ENCODE measurements around the gene DENND4A. TPM values are rescaled to one million over a fixed set of nuclear protein-coding genes. Genes with fewer than 3 reads are reported as not detected.
"Not testable (repeated sequence)": the region's sequence is repeated elsewhere in the genome, so short reads cannot be mapped to it uniquely, and the experiment has no call there.

The DENND4A gene
- total RNA-seq, 1 experiment from 2014 or later = 7.2 TPM

DNA sequence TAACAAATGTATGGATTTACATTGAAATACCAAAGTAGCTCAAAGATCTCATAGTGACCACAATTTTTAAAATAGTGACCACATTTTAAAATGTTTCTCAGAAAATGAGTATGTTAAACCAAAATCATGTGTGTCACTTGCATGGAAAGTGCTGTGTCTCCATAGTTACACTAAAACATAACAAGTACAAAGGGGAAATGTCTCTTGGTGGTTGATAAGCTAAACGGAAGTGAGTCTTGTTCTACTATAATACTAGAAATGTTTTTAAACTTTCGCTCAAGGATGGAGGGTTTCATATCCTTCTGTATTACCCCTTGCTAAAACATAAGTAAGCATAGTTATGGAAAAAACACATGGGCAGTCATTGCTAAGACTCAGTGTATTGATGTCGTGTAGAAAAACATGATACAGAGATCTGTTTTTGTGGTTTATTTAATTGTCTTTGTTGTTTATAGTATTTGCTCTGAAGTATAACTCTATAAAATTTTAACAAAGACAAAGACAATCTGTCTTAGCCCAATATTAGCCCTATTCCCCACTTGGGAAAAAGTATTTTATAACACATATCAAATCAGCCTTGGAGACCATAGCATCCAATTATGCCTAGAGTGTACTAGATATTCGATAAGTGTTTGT, 27.0 kb upstream of the DENND4A start:
- DNase-seq (ENCODE audit: low spot score) = no peak

DNA sequence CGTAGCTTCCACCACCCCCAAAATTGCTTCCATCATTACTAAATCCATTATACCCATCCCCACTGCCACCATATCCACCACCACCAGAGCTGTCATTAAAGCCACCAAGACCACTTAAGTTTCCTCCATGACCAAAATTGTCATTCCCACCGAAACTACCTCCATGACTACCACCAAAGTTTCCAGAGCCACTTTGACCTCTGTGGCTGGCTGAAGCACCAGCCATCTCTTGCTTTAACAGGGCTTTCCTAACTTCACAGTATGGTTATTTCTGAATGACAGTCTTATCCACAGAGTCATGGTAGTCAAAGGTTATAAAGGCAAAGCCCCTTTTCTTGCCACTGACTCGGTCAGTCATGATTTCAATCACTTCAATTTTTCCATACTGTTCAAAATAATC, 24.3 kb upstream of the DENND4A start:
- no peak for DNase-seq (ENCODE audit: low spot score)

DNA sequence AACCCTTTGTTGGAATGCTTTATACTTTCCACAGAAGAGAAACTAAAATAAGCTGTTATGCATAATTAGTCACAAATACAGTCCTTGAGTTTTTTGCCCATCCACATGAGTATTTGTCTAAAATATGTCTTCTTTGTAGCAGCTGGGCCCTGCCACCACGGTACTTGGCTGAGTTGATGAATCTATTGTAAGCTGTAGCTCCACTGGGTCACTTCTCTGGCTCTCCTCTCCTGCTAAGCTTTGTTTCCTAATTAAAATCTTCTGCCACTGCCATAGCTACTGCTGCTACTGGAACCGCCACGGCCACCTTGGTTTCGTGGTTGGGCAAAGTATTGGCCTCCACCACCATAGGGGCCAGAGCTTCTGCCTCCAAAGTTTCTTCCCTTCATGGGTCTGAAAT, 23.9 kb upstream of the DENND4A start:
- DNase-seq (ENCODE audit: low spot score) = not testable (repeated sequence)

DNA sequence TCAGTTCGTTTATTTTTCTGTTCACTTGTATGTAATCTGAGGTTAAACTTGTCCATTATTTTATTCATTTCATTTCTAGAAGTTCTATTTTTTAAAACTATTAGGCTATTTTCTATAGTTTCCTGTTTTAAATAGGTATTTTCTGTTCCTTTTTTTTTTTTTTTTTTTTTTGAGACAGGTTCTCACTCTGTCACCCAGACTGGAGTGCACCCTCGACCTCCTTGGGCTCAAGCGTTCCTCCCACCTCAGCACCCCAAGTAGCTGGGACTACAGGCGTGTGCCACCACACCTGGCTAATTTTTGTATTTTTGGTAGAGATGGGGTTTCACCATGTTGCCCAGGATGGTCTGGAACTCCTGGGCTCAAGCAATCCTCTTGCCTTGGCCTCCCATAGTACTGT, 22.2 kb upstream of the DENND4A start:
- DNase-seq (ENCODE audit: low spot score) = not testable (repeated sequence)

DNA sequence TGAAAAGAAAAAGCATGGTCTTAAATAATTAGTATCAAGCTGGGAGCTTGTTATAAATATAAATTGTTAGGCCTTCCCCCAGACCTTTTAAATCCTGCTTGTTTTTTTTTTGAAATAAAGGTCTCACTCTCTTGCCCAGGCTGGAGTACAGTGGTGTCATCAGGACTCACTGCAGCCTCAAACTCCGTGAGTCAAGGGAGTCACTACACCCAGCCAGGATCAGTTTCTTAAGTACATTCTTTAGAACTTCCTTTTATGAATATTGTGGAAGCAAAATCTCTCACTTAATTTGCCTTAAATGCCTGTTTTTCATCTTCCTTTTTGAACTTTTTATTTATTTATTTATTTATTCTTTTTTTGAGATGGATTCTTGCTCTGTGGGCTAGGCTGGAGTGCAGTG, 20.8 kb upstream of the DENND4A start:
- DNase-seq (ENCODE audit: low spot score) = no peak

DNA sequence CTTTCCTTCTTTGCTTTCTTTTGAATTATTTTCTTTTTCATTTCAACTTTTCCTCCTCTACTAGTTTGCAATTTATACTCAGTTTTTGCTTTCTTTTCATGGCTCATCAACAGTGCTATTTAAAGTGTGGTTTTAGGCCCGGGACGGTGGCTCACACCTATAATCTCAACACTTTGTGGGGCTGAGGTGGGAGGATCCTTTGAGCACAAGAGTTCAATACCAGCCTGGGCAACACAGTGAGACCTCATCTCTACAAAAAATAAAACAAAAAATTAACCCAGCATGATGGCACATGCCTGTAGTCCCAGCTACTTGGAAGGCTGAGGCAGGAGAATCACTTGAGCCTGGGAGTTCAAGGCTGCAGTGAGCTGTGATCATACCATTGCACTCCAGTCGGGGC, 20.4 kb upstream of the DENND4A start:
- DNase-seq (ENCODE audit: low spot score) = no peak

DNA sequence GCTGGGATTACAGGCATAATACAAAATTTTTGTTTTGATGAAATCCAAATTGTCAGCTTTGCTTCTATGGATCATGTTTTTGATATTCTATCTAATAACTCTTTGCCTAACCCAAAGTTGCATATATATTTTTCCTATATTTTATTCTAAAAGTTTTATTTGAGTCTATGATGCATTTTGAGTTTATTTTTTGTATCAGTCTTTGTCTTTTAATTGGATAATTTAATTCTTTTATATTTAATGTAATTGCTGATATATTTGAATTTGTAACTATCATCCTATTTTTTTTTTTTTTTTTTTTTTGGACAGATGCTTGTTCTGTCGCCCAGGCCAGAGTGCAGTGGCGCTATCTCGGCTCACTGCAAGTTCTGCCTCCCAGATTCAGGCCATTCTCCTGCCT, 19.7 kb upstream of the DENND4A start:
- DNase-seq (ENCODE audit: low spot score) = no peak

DNA sequence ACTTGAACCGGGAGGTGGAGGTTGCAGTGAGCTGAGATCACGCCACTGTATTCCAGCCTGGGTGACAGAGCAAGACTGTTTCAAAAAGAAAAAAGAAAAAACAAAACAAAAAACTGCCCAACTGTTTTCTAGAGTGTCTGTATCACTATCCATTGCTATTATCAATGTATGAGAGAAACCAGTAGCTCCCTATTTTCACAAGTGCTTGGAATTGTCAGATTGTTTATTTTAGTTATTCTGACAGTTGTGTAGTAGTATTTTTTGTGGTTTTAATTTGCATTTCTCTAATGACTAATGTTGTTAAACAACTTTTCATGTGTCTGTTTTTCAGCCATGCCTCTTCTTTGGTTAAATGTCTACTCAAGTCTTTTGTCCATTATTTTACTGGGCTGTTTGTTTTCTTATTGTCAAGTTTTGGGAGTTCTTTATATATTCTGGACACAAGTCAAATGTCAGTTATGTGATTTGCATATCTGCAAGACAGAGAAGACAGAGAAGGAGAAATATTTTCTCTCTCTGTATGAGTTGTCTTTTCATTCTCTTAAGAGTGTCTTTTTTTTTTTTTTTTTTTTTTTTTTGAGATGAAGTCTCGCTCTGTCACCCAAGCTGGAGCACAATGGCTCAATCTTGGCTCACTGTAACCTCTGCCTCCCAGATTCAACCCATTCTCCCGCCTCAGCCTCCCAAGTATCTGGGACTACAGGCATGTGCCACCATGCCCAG, 19.1 kb upstream of the DENND4A start:
- not testable (repeated sequence) for DNase-seq (ENCODE audit: low spot score)

DNA sequence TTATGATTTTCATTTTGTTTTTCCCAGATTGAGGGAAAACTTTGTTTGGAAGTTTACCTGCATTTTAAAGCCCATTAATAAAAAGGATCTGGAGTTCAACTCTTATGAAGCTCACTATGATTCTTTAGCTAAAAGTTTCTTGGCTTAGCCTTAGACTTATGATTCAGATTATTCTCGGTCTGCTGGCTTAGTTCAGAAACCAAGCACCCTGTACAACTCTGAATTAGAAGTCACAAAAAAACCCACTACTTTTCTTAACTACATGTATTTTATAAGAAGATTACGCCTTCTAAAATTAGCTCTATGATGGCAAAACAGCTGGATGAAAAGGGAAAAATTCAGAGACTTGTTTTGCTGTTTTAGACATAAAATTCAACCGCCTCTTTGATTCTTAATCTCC, 14.3 kb upstream of the DENND4A start:
- DNase-seq (ENCODE audit: low spot score) = no peak

DNA sequence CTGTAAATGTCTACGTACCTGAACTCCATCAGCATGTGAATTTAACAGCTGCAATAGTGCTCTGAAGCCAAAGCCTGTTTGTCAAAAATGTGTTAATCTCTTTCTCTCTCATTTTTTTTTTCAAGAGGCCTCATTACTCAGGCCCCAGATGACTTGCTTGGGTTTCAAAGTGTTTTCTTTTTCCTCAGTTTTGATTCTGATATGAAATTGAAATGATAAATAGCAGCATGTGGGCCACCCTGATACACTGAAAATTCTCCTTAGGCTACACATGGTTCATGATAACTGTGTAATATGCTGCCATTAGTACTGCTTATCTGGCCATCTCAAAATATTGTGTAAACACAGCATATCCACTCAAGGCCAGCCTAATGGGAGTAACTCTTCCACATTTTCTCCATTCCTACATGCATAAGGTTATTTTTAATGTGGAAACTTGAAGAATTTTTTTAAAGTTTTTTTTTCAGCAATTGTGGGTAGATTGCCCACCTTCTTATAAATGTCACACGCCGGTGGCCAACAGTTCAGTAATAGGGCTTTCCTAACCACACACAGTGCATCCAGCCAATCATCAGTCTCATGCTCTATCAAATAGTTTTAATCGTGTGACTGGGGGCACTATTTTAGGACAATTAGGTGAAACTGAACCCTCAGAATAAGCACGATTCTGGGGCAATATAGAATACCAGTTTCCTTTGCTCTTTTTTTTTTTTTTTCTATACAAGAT, 13.1 kb upstream of the DENND4A start:
- no peak for DNase-seq (ENCODE audit: low spot score)

DNA sequence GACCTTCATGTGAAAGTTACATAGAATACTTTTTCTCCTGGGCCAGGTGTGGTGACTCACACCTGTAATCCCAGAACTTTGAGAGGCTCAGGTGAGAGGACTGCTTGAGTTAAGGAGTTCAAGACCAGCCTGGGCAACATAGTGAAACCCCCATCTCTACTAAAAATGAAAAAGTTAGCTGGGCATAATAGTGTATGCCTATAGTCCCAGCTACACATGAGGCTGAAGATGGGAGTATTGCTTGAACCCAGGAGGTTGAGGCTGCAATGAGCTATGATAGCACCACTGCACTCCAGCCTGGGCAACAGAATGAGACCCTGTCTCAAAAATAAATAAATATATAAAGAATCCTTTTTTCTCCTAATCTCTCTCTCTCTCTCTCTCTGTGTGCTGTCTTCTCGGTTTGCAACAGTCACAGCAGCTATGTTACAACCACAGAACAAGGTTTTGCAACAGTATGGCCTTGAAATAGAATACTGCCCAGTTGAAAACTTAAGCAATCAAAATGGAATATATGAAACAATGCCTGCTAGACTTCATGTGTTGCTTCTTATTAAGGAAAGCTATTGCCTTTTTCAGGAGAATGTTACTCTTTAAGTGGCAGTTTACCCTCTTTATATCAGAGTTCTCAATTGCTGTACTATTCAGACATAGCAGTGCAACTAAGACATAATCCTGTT, 12.3 kb upstream of the DENND4A start:
- peak; percentile 14 for DNase-seq (ENCODE audit: low spot score)

DNA sequence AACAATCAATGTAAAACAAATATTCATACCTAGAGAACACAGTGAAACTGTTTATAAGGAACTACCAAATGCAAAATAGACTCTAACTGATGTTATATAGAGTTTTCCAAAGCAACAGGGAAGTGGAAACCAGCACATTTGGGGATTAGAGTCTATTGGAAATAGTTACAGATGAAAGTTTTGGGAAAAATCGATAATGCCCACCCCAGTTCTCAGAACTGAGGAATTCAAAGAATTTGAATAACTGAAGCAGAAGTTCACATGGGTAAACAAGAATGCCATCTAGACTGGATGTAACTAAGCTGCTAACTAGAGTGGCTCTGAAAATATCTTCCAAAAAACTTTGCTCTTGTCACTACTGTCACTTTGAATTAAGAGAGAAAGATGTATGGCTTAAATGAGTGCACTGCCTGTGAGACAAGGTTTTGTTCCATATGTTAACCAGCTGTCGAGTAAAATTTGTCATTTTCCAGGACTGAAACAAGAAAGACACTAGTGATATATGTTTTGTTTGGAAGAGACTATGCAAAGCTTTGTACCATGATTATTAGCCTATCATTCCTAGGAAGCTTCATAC, 9.2 kb upstream of the DENND4A start:
- no peak for DNase-seq (ENCODE audit: low spot score)

DNA sequence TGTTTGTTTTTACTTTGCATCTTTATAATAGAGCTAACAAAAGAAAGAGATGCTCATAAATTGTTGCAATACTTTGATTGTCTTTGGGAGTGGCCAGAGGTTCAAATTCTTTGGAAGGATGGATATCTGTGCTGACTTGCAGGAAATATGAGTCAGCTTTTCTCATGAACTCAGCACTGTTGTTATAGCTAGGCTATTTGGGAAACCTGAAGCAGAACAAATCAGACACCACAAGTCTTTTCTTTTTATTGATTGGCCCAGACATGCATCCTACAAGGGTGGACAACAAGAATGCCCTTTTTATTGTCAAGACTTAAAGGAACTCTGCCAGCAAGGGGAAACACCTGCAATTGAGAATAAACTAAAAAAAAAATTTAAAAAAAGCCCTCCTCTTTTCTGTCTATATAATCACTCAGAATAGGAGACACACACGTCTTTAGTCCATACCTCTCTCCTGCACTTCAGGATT, 4.6 kb upstream of the DENND4A start:
- DNase-seq (ENCODE audit: low spot score) = peak; percentile 50

DNA sequence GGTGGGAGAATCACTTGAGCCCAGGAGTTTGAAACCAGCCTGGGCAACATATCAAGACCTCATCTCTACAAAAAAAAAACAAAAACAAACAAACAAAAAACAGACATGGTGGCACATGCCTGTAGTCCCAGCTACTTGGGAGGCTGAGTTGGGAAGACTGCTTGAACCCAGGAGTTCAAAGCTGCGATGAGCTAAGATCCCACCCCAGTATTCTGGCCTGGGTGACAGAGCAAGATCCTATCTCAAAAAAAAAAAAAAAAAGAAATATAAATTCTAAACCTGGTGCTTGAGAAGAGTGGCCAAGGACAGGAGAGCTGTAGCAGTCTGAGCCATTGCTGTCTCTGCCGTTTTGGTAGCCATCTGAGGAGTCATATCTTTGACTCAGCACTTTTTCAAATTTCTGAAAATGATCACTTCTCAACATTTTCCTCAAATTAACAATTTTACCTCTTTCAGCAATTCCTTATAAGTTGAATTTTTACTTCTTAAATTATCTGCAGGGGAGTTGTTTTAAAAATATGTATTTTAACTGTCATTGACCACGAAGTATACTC, 3.6 kb upstream of the DENND4A start:
- DNase-seq (ENCODE audit: low spot score) = no peak

DNA sequence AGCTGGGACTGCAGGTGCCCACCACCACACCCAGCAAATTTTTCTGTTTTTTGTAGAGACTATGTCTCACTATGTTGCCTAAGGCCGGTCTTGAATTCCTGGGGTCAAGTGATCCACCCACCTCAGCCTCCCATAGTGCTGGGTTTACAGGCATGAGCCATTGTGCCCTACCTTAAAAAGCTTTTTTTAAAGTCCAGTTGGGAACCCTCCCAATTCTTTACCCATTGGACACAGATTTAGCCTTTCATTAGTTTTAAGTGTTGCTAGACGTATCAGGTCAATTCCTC, 1.7 kb upstream of the DENND4A start:
- no peak for DNase-seq (ENCODE audit: low spot score)

DNA sequence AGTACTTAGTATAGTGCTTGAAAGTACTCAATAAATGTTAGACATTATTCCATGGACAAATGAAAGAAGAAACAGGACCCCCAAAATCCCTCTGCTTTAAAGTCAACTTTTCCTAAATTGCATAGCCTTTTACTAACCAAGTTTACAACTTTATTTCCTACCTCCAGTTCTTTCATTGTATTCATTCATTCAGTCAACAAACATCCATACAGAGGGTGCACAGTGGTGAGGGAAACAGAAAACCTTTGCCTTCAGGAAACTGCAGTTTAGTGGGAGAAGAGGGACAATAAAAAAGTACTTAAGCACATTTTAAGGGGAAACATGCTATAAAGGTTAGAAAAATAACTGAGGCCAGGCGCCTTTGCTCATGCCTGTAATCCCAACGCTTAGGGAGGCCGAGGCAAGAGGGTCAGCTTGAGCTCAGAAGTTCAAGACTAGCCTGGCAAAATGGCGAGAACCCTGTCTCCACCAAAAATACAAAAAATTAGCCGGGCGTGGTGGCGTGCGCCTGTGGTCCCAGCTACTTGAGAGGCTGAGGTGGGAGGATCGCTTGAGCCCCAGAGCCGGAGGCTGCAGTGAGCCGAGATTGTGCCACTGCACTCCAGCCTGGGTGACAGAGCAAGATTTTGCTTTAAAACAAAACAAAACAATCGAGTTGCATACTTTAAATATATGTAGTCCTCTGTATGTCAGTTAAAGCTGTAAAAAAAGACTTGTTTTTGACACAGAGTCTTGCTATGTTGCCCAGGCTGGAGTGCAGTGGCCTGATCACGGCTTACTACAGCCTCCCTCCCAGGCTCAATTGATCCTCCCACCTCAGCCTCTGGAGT, 1.1 kb upstream of the DENND4A start:
- DNase-seq (ENCODE audit: low spot score) = no peak

DNA sequence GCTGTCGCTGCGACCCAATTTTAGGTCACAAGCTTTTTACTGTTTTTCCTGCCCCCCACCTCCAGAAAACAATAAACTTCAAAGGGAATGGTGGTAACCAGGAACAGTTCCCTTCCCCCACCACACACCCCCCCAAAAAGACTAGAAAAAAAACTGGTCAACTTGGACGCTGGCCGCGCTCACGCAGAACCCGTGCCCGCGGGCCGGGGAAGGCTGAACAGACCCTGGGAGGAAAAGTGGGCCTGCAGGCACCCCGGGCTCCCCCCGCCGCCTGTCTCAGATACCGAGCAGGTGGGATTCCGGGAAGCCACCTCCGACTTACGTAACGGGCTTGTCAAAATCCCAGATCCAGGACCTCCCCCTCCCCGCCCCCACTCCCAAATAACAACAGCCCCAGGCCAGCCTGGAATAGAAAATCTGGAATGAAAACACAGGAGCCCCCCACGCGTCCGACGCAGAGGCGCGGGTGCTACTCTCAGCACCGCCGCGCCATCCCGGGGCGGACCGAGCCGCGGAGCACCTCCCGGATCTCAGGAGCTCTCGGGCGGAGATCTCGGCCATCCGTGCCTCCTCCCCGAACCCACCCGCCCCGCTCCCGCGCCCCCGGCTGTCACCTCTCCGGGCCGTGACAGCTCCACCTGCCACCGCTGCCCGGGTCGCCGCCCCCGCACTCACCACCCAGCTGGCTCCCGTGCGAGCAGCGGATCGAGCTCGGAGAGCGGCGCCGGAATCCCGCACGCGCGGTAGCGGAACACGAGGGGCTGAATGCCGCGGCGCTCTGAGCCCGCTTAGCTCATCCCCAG, 557 bp downstream of the DENND4A start:
- peak; percentile 21 for DNase-seq (ENCODE audit: low spot score)

DNA sequence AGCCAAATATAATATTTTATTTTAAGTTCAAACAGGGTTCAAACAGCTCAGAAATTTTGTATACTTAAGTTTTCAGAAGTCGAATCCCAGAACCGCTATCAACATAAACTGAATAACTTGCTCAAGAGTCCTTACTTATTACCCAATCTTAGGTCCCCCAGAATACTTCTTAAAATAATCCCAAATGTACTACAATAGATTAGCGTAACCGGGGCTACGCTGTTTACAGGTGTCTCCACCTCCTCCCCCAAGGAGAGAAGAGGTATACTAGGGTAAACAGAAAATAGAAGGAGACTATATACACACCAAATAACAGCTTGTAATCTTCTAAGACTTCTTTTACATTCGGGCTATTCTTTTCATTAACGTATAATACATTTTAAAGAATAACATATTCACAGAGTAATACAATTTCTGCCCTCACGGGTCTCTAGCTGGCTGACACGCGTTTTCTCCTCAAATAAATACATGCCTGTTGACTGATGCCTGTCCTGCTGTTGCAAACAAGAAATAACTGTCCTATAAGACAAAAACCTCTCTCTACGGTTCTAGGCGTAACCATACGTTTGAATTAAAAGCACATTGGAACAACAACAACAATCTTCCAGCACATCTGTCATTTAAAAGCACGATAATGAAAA, 1.3 kb downstream of the DENND4A start:
- DNase-seq (ENCODE audit: low spot score) = no peak

DNA sequence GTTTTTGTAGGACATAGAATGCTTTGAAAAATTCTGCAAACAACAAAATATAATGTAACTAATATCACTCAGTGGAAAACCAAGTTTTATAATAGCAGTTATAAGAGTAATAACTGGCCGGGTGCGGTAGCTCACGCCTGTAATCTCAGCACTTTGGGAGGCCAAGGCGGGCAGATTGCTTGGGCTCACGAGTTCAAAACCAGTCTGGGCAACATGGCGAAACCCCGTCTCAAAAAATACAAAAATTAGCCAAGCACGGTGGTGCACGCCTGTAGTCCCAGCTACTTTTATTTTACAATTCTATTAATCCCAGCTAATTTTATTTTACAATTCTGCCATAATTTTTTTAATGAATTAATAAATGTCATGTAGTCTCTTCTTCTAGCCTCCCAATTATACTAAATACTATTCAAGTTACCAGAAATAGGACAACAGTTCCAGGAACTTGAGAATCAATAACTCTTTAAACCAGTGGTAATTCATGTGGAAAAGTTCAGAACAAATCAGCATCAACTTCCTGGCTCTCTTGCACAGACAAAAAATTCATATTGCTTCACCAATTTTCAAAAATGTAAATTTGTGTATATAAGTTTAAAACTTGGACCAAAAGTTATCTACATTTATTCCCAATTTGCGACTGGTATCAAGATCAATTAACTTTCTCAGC, 2.2 kb downstream of the DENND4A start:
- DNase-seq (ENCODE audit: low spot score) = no peak
